Activated CD4-positive, alpha-beta T cell treated with anti-CD3 and anti-CD28 coated beads, Interleukin-2, amount 10 ng/mL, durations not matched to agents 7 days and 5 days (primary cell): ENCODE measurements around the gene PRDM15. TPM values are rescaled to one million over a fixed set of nuclear protein-coding genes. Genes with fewer than 3 reads are reported as not detected.

Experiments used
- CTCF ChIA-PET: fragments of 350-600 bp; sonication (Branson Sonifier 250); formaldehyde crosslinking; loops from one replicate; lab custom pipeline; 2021; ENCODE audit warnings: antibody characterized with exemption; lab: Charles Lee
- POLR2A ChIA-PET: fragments of 350-600 bp; sonication (Branson Sonifier 250); formaldehyde crosslinking; loops from one replicate; lab custom pipeline; 2021; ENCODE audit warnings: antibody characterized with exemption; lab: Charles Lee
- DNase-seq: peaks from one replicate; pipeline ENCODE4 v3.0.0-alpha.2; 2020
- H3K27ac Mint-ChIP-seq: one replicate; pipeline ENCODE4 v1.8.0; 2021; ENCODE audit warnings: mild to moderate bottlenecking, moderate library complexity, mixed read lengths
- H3K27me3 Mint-ChIP-seq: one replicate; pipeline ENCODE4 v1.8.0; 2021; ENCODE audit warnings: mixed read lengths
- H3K36me3 Mint-ChIP-seq: one replicate; pipeline ENCODE4 v1.8.0; 2021; ENCODE audit warnings: low read depth, mixed read lengths
- H3K4me1 Mint-ChIP-seq: one replicate; pipeline ENCODE4 v1.8.0; 2021; ENCODE audit warnings: mixed read lengths
- H3K4me3 Mint-ChIP-seq: one replicate; pipeline ENCODE4 v1.8.0; 2021; ENCODE audit warnings: mild to moderate bottlenecking, moderate library complexity, mixed read lengths
- H3K9me3 Mint-ChIP-seq: one replicate; pipeline ENCODE4 v1.8.0; 2021; ENCODE audit warnings: mixed read lengths
- total RNA-seq, 2 experiments: library from RNA; stranded (reverse); gene quantifications; one replicate each; pipeline ENCODE4 v1.2.3, GENCODE V29; 2021

Gene PRDM15
- total RNA-seq, 2 experiments from 2014 or later, result 10.0 to 10.3 TPM

DNA sequence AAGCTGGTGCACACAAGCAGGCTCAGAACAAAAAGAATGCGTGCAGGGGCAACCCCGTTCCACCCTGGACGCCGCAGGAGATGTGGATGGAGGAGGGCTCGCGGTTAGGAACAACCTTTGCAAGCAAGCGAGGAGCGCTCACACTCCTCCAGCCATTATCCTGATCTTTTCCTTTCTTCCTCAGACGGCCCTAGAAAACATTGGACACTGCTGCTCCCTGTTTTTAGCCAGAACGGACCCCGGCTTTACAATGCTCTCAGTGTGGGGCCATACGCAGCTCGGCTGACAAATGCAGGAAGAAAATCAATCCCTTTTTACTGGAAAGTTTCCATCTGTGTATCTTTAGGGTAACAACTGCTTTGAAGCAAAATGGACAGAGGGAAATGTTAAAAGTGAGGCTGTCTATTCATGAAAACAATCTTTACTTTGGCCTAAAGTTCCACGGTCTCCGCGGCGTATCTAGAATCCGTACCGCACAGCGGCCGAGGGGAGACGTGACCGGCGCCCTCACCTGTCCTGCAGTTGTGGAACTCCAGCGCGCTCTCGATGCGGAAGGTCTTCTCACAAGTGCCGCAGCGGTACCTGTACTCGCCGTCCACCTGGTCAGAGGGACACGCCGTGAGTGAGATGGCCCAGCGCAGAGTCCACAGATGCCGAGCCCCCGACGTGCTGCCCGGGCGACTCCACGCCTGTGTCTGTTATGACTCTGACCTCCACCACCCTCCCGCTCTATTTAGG is 44.0 kb downstream of the PRDM15 start:
- Mint-ChIP-seq H3K4me3 (no peak overlapping the region), H3K27ac (no peak overlapping the region), H3K36me3 (peaks cover 23% of the 10 kb centered on the region), H3K27me3 (no peaks in the 10 kb centered on the region), H3K4me1 (peaks cover 2% of the 10 kb centered on the region), H3K9me3 (no peaks in the 10 kb centered on the region)
- ChIA-PET POLR2A (no interaction called here), CTCF (no interaction called here)
- no peak for DNase-seq

- Mint-ChIP-seq H3K27me3 (no peaks in the 10 kb centered on the region), H3K4me1 (peaks cover 2% of the 10 kb centered on the region), H3K27ac (no peak overlapping the region), H3K9me3 (no peaks in the 10 kb centered on the region), H3K36me3 (peaks cover 20% of the 10 kb centered on the region), H3K4me3 (no peak overlapping the region)
- CTCF ChIA-PET, result no interaction called here
- POLR2A ChIA-PET, result no interaction called here
- no peak for DNase-seq
These were observed 44.8 kb downstream of the PRDM15 start for GRCh38 chr21:41834252-41834925.

DNA sequence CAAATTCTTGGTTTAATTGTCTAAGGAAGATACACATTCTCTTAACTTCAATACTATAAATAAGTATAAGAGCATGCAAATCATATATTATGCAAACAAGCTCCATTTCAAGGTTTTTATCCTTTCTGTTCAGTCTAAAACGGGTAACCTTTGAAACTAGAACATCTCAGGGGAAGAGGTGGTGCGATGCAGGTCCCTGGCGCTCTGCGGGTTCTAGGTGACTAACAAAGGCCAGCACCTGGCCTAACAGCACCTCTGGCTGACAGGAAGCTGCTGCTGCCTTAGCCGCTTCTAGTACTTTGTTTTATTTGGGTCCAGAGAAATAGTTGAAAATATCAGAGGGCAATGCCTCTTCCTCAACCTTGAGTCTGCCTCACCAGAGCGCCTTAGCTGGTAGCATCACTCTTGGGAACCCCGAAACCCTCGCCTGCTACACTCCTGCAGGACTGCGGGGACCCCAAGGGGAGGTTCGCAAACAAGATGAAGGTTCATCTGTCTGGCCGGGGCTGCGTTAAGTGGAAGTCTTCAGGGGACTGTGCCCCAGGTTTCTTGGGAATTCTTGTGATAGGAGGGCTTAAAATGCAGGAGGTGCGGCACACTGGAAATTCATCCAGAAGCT is 45.5 kb downstream of the PRDM15 start:
- H3K4me3 Mint-ChIP-seq, result no peak overlapping the region
- no peaks in the 10 kb centered on the region for H3K27me3 Mint-ChIP-seq
- peaks cover 2% of the 10 kb centered on the region for H3K4me1 Mint-ChIP-seq
- peaks cover 14% of the 10 kb centered on the region for H3K36me3 Mint-ChIP-seq
- no peak overlapping the region for H3K27ac Mint-ChIP-seq
- no peaks in the 10 kb centered on the region for H3K9me3 Mint-ChIP-seq
- POLR2A ChIA-PET, result no interaction called here
- CTCF ChIA-PET, result interaction anchor here (0.6 kb wide), 1 partner anchor 22 kb away, joined by 3 read pairs; no protein-coding TSS in a partner anchor
- no peak for DNase-seq

GRCh38 chr21:41832596-41833496 is 46.3 kb downstream of the PRDM15 start:
- Mint-ChIP-seq H3K9me3 (no peaks in the 10 kb centered on the region), H3K27ac (no peak overlapping the region), H3K36me3 (peaks cover 10% of the 10 kb centered on the region), H3K4me3 (no peak overlapping the region), H3K27me3 (no peaks in the 10 kb centered on the region), H3K4me1 (peaks cover 2% of the 10 kb centered on the region)
- ChIA-PET CTCF (interaction anchor here (0.6 kb wide), 1 partner anchor 22 kb away, joined by 3 read pairs; no protein-coding TSS in a partner anchor), POLR2A (no interaction called here)
- no peak for DNase-seq

DNA sequence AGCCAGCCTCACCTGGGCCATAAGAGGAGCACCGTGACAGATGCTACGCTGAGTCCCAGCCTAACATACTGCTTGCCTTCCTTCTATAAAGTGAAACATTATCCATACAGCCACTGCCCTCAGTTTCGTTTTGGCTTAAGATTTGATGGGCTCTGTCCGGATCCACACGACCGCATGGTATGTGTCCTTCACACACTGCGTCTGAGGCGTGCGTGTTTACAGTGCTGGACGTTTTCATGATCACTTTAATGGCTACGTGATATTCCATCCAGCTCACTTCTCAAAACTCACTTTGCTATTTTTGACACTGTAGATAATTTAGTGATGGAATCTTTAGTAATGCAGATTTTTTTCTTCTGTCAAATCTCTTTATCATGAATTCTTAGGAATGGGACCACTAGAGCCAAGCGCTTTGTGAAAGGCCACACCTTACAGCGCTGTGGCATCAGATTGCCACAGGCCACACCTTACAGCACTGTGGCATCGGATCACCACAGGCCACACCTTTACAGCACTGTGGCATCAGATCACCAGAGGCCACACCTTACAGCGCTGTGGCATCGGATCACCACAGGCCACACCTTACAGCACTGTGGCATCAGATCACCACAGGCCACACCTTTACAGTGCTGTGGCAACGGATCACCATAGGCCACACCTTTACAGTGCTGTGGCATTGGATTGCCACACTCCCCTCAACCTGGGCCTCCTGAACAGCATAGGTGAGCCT is 47.1 kb downstream of the PRDM15 start:
- H3K4me1 Mint-ChIP-seq, result peaks cover 2% of the 10 kb centered on the region
- H3K36me3 Mint-ChIP-seq, result peaks cover 10% of the 10 kb centered on the region
- H3K27me3 Mint-ChIP-seq, result no peaks in the 10 kb centered on the region
- H3K9me3 Mint-ChIP-seq, result no peaks in the 10 kb centered on the region
- ChIA-PET POLR2A (no interaction called here), CTCF (no interaction called here)
- no peak overlapping the region for H3K27ac Mint-ChIP-seq
- H3K4me3 Mint-ChIP-seq, result no peak overlapping the region
- no peak for DNase-seq

DNA sequence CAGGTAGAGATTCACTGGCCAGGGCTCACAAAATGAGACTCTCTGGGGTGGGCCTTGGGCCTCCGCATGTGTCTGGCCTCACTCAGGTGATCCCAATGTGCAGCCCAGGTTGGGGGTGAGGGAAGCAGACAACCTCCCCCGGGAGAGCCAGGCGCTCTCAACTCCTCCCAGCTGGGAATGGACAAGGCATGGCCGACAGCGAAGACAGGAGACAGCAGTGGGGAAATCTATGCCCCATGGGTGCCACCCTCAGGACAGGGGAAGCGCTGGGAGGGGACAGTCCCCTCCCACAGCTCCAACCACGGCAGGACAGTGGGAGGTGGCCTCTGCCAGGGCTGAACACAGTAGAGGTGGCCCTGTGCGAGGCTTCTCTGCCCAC is 47.7 kb downstream of the PRDM15 start:
- ChIA-PET POLR2A (no interaction called here), CTCF (no interaction called here)
- Mint-ChIP-seq H3K27ac (no peak overlapping the region), H3K36me3 (peaks cover 5% of the 10 kb centered on the region), H3K4me1 (peaks cover 2% of the 10 kb centered on the region), H3K4me3 (no peak overlapping the region), H3K9me3 (no peaks in the 10 kb centered on the region), H3K27me3 (no peaks in the 10 kb centered on the region)
- DNase-seq, result no peak

GRCh38 chr21:41830764-41831452 is 48.2 kb downstream of the PRDM15 start:
- H3K27me3 Mint-ChIP-seq, result no peaks in the 10 kb centered on the region
- CTCF ChIA-PET, result no interaction called here
- POLR2A ChIA-PET, result no interaction called here
- peaks cover 2% of the 10 kb centered on the region for H3K4me1 Mint-ChIP-seq
- H3K4me3 Mint-ChIP-seq, result no peak overlapping the region
- H3K27ac Mint-ChIP-seq, result no peak overlapping the region
- DNase-seq, result no peak
- H3K9me3 Mint-ChIP-seq, result no peaks in the 10 kb centered on the region
- H3K36me3 Mint-ChIP-seq, result peaks cover 2% of the 10 kb centered on the region

GRCh38 chr21:41830145-41830707 is 48.9 kb downstream of the PRDM15 start:
- Mint-ChIP-seq H3K27ac (no peak overlapping the region), H3K27me3 (no peaks in the 10 kb centered on the region), H3K36me3 (peaks cover 2% of the 10 kb centered on the region), H3K4me1 (peaks cover 2% of the 10 kb centered on the region), H3K9me3 (no peaks in the 10 kb centered on the region), H3K4me3 (no peak overlapping the region)
- DNase-seq, result no peak
- POLR2A ChIA-PET, result no interaction called here
- CTCF ChIA-PET, result no interaction called here

DNA sequence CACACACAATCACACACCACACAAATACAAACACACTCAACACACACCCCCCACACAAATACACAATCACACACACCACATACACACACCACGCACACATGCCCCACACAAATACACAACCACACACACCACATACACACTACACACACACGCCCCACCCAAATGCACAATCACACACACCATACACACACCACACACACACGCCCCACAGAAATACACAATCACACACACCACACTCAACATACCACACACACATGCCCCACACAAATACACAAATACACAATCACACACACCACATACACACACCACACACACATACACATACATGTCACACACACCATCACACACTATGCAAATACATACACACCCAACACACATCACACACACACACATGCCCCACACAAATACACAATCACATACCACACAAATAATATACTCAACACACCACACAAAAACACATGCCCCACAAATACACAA is 50.2 kb downstream of the PRDM15 start:
- POLR2A ChIA-PET, result no interaction called here
- no peak for DNase-seq
- no peak overlapping the region for H3K4me3 Mint-ChIP-seq
- no peaks in the 10 kb centered on the region for H3K9me3 Mint-ChIP-seq
- H3K27ac Mint-ChIP-seq, result no peak overlapping the region
- H3K4me1 Mint-ChIP-seq, result peaks cover 2% of the 10 kb centered on the region
- H3K27me3 Mint-ChIP-seq, result no peaks in the 10 kb centered on the region
- CTCF ChIA-PET, result interaction anchor here (1.6 kb wide), 1 partner anchor 9 kb away, joined by 4 read pairs; no protein-coding TSS in a partner anchor
- peaks cover 2% of the 10 kb centered on the region for H3K36me3 Mint-ChIP-seq

GRCh38 chr21:41827951-41828883 is 50.9 kb downstream of the PRDM15 start:
- H3K9me3 Mint-ChIP-seq, result no peaks in the 10 kb centered on the region
- H3K27me3 Mint-ChIP-seq, result no peaks in the 10 kb centered on the region
- CTCF ChIA-PET, result interaction anchor here (1.6 kb wide), 1 partner anchor 9 kb away, joined by 4 read pairs; no protein-coding TSS in a partner anchor

More at GRCh38 chr21:41827951-41828883, 50.9 kb downstream of the PRDM15 start:
- POLR2A ChIA-PET, result no interaction called here
- DNase-seq, result no peak
- H3K27ac Mint-ChIP-seq, result no peak overlapping the region
- H3K4me3 Mint-ChIP-seq, result no peak overlapping the region
- peaks cover 2% of the 10 kb centered on the region for H3K36me3 Mint-ChIP-seq
- peaks cover 2% of the 10 kb centered on the region for H3K4me1 Mint-ChIP-seq
